HepG2 (cell line): ENCODE data around the gene DHX8. TPM values are rescaled to one million over a fixed set of nuclear protein-coding genes. Genes with fewer than 3 reads are reported as not detected.

ENCODE experiments used
- AHDC1 ChIP-seq: sonication (generic); formaldehyde crosslinking; IDR thresholded peaks from 2 replicates; pipeline ENCODE4 v1.5.1; 2020; ENCODE audit warnings: mild to moderate bottlenecking, missing genetic modification reagents, borderline replicate concordance
- ATRX ChIP-seq: sonication (generic); formaldehyde crosslinking; IDR thresholded peaks from 2 replicates; pipeline ENCODE4 v1.4.0; 2020; ENCODE audit warnings: missing genetic modification reagents, borderline replicate concordance
- GABPA ChIP-seq, 2 experiments: IDR thresholded peaks; 2 replicates each; pipeline ENCODE4 v1.6.1; 2011 to 2016; ENCODE audit warnings: low read depth in 2 of 2, low read length in 1 of 2, missing biosample characterization in 1 of 2, missing genetic modification characterization in 1 of 2
- HMGXB4 ChIP-seq, 2 experiments: sonication (generic) in 1 of 2; formaldehyde crosslinking in 1 of 2; IDR thresholded peaks; 2 replicates each; pipeline versions ENCODE4 v1.4.0 to v1.6.1; 2018 to 2020; ENCODE audit warnings: missing genetic modification reagents in 2 of 2, borderline replicate concordance in 1 of 2, low read depth in 1 of 2, mild to moderate bottlenecking in 1 of 2, missing biosample characterization in 1 of 2
- KAT7 ChIP-seq: IDR thresholded peaks from 2 replicates; pipeline ENCODE4 v1.6.1; 2018; ENCODE audit warnings: borderline replicate concordance, missing compliant biosample characterization
- NFKB2 ChIP-seq: sonication (generic); formaldehyde crosslinking; IDR thresholded peaks from 2 replicates; pipeline ENCODE4 v1.4.0; 2020; ENCODE audit warnings: missing genetic modification reagents, borderline replicate concordance
- ZSCAN21 ChIP-seq: sonication (generic); formaldehyde crosslinking; IDR thresholded peaks from 2 replicates; pipeline ENCODE4 v1.8.0; 2022; ENCODE audit warnings: mild to moderate bottlenecking, missing genetic modification reagents, moderate library complexity, borderline replicate concordance
- polyA plus RNA-seq, 8 experiments: library from polyadenylated mRNA; depleted of rRNA in 3 of 8; stranded (reverse) in 7 of 8; unstranded in 1 of 8; fragments of >200 nt; fragmentation: Illumina TruSeq in 4 of 8; extraction: Trizol in 4 of 8; gene quantifications; 2 replicates each; pipeline versions ENCODE4 v1.2.1 to v1.2.3, GENCODE V29; 2011 to 2016; ENCODE audit warnings: low read depth in 4 of 8, missing spikeins in 1 of 8, mixed read lengths in 1 of 8; ENCODE audit not compliant: insufficient read depth in 1 of 8
- total RNA-seq, 5 experiments: library from RNA; depleted of rRNA; stranded (reverse); fragments of >200 nt; fragmentation: Illumina TruSeq; extraction: Trizol; gene quantifications; 2 replicates each; pipeline ENCODE4 v1.2.3, GENCODE V29; 2016; ENCODE audit warnings: low read depth in 1 of 5
- TF ChIP-seq, protein P1 (sequence below): sonication (generic); formaldehyde crosslinking; IDR thresholded peaks from 2 replicates; pipeline ENCODE4 v1.4.0; 2020; ENCODE audit warnings: missing genetic modification reagents
- TF ChIP-seq, protein P2 (sequence below): conservative IDR thresholded peaks from 2 replicates; pipeline ENCODE4 v1.6.1; 2018; ENCODE audit warnings: missing genetic modification reagents

DHX8 gene
- total and polyA plus RNA-seq, 2 of the 13 experiments (the other 11 are each of a cell fraction or from before 2014, with no cell fraction given) = 24.8 to 48.9 TPM

DNA sequence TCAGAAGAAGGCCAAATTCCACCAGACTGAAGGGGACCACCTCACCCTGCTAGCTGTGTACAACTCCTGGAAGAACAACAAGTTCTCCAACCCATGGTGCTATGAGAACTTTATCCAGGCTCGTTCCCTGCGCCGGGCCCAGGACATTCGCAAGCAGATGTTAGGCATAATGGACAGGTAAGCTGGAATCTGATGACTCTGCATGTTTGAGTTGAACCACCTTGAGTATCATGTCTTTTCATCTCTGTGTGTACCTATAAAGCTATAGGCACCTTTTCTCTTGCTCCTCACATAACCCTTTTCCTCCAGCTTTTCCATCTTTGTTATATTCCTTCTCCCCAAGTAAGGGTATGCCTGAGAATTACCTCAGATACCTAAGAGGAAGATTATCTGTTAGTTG is 37.6 kb downstream of the DHX8 start (continued):
- no peak for TF ChIP-seq KAT7 (CRISPR knock-in tag)
- no peak for TF ChIP-seq AHDC1 (CRISPR knock-in tag)
- no peak for TF ChIP-seq GABPA (IDR thresholded peaks at IDR 0.05; ENCODE audit: low read depth, low read length)
- no peak for TF ChIP-seq GABPA (CRISPR knock-in tag; IDR thresholded peaks at IDR 0.05; ENCODE audit: low read depth)
- TF ChIP-seq, protein P1, sequence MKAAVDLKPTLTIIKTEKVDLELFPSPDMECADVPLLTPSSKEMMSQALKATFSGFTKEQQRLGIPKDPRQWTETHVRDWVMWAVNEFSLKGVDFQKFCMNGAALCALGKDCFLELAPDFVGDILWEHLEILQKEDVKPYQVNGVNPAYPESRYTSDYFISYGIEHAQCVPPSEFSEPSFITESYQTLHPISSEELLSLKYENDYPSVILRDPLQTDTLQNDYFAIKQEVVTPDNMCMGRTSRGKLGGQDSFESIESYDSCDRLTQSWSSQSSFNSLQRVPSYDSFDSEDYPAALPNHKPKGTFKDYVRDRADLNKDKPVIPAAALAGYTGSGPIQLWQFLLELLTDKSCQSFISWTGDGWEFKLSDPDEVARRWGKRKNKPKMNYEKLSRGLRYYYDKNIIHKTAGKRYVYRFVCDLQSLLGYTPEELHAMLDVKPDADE = no peak
- TF ChIP-seq, protein P2, sequence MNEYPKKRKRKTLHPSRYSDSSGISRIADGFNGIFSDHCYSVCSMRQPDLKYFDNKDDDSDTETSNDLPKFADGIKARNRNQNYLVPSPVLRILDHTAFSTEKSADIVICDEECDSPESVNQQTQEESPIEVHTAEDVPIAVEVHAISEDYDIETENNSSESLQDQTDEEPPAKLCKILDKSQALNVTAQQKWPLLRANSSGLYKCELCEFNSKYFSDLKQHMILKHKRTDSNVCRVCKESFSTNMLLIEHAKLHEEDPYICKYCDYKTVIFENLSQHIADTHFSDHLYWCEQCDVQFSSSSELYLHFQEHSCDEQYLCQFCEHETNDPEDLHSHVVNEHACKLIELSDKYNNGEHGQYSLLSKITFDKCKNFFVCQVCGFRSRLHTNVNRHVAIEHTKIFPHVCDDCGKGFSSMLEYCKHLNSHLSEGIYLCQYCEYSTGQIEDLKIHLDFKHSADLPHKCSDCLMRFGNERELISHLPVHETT (CRISPR knock-in tag) = no peak
- TF ChIP-seq ATRX (CRISPR knock-in tag) = no peak
- TF ChIP-seq ZSCAN21 (CRISPR knock-in tag) = no peak
- 0 out of 4 replicates have a peak, but pooled peaks of 1 of the 2 experiments have one; percentile 14 for TF ChIP-seq HMGXB4 (CRISPR knock-in tag; IDR thresholded peaks at IDR 0.05; ENCODE audit: borderline replicate concordance in 1 of 2, low read depth in 1 of 2)
- TF ChIP-seq NFKB2 = no peak
